Cardiac septum (tissue), 1 donor: ENCODE data around the gene TRIM29. TPM values are rescaled to one million over a fixed set of nuclear protein-coding genes. Genes with fewer than 3 reads are reported as not detected.
A peak's percentile ranks its signal among the peaks of the same experiment; 100 is the strongest.

Source experiments
- DNase-seq: peaks from one replicate; pipeline ENCODE4 v3.0.0-alpha.2; 2020; ENCODE audit warnings: low spot score
- intact Hi-C: fragments of 100-400 bp; cut with DNase I; formaldehyde crosslinking; loops from one replicate; pipeline ENCODE4 v1.14.0; 2022
- total RNA-seq: library from RNA; stranded (reverse); fragmentation: NEBNext Ultra II Directional; extraction: Animal tissue kit (Norgen Biotek cat#: 25700); gene quantifications from one replicate; pipeline ENCODE4 v1.2.1, GENCODE V29; 2021
- donor health status: DM: no; HTN: no; CAD: no.

The TRIM29 gene
- total RNA-seq, 1 donor from 2014 or later = not detected

DNA sequence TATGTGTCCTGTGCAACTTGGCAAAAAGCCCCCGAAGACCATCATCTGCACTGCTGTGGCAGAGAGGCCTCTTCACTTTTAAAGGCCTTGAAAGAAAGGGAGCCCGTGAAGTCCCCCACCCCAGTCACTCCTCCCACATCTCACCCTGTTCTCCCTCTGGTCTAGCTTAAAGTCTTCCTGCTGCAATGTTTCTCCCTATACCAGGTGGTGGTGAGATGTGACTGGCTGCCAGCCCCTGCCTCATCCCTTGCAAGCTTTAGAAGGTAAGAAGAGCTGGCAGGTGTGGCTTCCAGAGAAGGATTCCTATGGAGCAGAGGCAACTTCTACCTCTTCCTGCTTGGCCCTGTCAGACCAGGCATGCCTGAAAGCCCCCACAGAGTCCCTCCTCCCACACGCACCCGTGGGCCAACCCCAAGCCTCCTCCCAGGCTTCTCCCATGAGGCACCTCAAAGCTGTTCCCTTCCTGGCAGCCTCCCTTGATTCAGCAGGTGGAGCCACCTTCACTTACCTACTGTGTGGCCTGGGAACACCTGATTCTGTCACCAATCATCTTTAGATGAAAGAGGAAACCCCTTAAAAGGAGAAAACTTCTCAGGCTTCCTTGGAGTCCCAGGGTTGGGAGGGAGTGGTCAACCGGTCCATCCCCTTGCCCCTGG lies 4.0 kb upstream of the TRIM29 start:
- no peak for DNase-seq
- intact Hi-C loops = no loop called here

DNA sequence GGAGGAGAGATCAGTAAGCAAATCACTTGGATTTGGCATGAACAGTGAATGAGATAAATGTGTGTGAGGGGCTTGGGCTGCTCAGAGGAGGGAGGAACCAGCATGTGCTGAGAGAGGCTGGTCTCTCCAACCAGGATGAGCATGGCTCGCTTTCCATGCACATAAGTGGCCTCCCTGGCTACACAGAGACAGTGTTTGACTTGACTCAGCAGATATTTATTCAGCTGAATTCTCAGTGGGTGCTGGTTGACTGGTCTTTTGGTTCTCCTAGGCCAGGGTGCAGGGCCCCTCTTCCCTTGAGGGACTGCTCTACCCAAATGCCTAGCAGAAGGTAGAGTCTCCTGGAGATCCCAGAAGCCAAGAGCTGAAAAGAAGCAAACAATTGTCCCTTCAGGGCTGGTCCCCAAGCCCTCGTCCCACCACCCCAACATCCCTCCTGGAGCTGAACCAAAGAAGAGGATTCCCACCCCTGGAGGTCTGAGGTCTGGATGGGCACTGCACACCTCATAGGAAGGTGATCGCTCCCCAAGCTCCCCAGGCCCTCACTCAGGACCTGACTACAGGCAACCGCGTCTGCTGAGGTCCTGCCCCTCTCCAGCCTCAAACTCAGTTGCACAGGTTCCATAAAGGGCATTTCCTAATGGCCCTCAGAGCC lies 3.3 kb upstream of the TRIM29 start:
- DNase-seq = peak; percentile 64
- intact Hi-C loops = no loop called here

GRCh38 chr11:120139316-120140069 lies 1.6 kb upstream of the TRIM29 start:
- intact Hi-C loops = no loop called here
- DNase-seq = peak; percentile 46

DNA sequence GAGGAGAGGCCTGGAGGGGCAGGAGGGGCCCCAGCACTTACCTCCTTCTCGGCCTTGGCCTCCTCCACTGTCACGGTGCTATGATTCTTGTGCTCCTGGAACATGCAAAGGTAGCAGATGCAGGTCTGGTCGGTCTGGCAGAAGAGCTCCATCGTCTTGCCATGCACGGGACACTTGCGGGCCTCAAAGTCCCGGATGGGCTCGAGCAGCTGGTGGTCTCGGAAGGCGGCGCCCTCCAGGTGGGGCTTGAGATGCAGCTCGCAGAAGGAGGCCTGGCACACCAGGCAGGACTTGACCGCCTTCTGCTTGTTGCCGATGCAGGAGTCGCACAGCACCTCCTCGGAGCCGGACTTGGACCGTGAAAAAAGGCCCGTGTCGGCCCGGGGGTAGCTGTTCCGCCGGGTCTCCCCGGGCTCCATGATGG lies 714 bp downstream of the TRIM29 start:
- intact Hi-C loops = no loop called here
- peak; percentile 69 for DNase-seq

DNA sequence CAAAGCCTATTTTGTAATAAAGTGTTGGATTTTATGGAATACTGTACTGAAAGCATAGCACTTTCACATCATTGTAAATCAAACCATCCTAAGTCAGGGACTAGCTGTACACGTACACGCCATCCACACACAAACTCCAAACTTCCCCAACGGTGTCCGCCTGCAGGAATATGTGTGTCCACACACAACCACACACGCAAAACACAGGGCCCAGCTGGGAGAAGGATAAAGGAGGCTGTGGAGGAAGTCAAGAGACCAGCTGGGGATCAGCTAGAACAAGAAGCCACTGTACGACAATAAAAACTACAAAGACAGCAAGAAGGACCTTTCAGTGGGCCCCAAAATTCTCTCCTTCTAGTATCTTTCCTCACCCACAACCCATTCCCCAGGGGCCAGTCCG lies 1.6 kb downstream of the TRIM29 start:
- DNase-seq = peak; percentile 10
- intact Hi-C loops = no loop called here

GRCh38 chr11:120135838-120136237 lies 2.1 kb downstream of the TRIM29 start:
- intact Hi-C loops = no loop called here
- peak; percentile 26 for DNase-seq

DNA sequence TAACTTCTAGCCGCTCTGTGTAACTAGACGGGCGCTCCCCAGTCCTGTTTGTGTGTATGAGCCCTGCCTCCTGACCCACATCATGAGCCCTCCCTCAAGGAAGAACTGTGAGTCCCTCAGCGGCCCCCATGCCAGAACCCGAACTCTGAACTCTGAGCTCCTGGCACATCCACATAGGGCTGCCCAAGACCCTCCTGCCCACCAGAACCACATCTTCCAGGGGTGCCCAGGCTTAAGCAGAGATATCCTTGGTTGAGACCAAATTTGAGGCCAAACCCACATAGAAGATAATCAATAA lies 3.0 kb downstream of the TRIM29 start:
- DNase-seq = peak; percentile 33
- intact Hi-C loops = no loop called here

DNA sequence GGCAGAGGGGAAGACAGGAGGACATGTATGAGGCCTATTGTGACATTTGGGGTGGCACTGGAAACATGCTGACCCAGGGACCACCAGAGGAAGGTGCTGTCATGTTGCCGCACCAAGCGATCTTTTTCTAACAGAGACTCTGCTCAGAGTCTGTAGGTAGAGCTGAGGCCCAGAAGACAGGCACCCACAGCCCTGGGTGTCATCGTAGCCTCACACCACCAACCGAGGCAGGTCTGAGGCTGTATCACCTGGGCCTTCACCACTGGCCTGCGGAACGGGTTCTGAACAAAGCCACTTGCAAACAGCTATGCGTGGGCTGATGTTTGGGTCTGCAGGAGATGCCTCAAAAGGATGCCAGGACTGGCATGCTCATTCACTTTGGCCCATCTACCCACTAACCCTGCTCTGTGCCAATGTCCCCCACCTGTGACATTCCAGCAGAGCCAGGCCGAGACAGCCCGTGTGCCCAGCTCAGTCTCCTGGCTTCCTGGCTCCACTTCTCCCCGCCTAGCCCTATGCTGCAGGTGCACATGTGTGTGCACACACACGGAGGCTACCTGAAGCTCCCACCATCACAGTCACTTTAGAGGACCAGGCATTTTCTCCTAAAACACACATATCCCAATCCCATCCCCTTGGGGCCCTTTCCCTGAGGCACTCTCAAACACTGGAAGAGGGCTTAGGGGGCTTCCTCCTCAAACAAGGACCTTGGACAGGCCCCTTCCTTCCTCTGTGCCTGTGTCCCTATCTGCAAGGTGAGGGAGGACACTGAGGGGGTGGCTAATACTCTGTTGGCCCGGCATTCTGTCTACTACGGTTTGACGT lies 3.6 kb downstream of the TRIM29 start:
- peak; percentile 65 for DNase-seq
- intact Hi-C loops = no loop called here

- peak; percentile 62 for DNase-seq
- intact Hi-C loops = no loop called here
Observed at GRCh38 chr11:120133216-120134105, 4.5 kb downstream of the TRIM29 start.

GRCh38 chr11:120132645-120133185 lies 5.2 kb downstream of the TRIM29 start:
- DNase-seq = peak; percentile 36
- intact Hi-C loops = no loop called here

DNA sequence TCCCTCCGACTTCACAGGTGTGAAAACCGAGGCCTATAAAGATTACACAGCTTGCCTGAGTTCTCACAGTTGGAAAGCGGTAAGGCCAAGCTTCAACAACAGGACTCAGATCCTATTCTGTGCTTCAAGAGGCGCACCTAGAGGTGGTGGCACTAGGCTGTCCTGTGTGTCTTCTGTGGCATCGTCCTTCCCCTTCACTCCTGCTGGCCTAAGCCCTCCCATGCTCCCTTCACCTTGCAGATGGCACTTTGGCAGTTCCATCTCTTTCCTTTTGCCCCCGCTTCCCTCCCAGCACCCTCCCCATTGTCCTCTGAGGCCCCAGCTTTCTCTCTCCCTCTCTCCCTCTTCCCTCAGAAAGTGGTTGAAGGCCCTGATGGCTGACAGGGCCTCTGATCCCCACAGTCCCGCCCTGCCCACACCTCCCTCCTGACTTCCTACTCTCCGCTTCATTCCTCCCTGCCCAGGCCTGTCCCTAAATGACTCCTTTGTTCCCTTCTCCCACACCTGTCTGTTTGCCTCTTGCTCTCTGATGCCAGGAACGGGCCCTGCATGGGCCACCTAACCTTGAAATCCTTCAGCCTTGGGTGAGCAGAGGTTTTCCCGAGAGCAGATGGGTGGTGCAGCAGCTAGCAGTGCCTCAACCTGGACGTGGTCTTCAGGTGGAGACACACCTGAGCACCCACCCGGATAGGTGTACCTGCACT lies 5.8 kb downstream of the TRIM29 start:
- intact Hi-C loops = no loop called here
- peak; percentile 62 for DNase-seq

GRCh38 chr11:120130991-120131760 lies 6.7 kb downstream of the TRIM29 start:
- peak; percentile 73 for DNase-seq
- intact Hi-C loops = no loop called here

DNA sequence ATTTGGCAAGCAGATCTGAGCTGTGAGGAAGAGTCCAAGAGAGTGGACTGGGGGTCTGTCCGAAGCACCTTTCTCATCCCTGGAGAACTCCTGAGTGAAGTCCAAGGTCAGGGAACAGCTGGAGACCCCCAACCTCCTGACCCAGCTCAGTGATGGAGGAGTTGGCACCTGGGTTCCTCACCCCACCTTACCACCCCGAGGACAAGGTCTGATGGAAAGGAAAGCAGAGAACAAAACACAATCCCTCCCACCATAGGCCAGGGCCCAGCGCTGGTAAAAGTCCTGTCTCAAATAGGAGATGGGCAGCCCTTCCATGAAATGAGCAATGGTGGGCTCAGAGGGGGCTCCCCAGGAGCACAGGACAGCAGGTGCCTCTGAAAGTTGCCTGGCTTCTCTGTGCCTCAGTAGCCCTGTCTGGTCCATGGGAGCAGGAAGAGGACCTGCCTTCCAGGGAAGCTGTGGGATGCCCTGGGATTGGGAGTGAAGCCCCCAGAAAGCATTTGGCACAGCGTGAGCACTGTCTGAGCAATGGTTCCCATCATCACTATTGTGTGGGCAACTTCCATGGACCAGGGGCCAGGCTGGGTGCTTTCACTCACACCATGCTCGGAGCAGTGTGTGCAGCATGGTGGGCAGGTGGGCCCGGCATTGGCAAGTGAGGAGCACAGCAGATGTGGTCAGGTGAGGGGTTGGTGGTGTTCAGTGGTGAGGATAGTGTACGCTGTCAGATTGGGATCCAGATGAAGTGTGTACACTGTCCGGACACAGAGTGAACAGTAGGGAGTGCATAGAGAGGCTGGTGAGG lies 7.5 kb downstream of the TRIM29 start:
- intact Hi-C loops = no loop called here
- DNase-seq = peak; percentile 72

DNA sequence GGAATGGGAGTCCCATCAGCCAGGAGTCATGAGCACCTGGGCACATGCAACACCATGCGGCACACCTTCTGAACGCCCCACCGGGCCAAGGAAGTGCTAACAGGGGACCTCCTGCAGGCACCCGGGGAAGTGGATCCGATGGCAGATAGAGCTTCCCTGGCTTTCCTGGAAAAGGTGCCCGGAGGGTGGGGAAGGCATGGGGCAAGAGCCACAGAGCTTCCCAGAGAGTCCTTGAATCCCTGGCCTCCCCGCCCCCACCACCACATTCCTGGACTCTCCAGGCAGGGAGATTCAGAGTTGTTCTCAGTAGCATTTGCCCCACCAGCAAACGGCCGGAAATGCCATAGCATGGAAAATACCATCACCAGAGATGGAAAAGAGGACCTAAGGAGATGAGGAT lies 8.3 kb downstream of the TRIM29 start:
- intact Hi-C loops = no loop called here
- peak; percentile 50 for DNase-seq

DNA sequence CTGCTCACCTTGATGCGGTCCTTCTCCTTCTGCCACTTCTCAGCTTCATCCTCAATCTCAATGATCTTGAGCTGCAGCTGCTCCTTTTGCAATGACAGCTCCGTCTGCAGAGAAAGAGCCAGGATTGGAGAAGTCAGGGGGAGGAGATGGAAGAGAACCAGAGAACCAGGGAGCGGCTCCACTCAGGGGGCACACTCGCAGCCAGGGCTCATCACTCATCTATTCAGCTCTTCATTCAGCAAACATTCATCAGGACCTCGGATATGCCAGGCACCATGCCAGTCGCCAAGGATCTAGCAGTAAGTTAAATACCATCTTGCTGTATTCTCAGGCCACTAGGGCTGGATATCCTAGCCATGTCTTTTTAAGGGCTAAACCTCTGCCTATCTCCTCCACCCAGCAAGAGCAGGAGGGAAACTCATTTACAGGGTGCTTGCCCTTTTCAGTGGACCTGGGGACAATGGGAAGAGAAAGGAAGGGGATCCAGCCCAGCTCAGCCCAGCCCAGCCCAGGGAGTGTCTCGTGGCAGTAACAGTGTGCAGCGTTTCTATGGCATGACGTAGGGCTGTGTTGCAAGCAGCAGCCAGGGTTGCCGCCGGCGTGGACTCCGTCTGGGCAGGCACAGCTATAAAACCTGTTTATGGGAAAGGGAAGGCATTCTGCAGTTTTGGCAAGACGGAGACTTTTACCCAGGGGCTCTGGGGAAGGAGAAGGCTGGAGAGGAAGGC lies 9.4 kb downstream of the TRIM29 start:
- peak; percentile 35 for DNase-seq
- intact Hi-C loops = no loop called here

DNA sequence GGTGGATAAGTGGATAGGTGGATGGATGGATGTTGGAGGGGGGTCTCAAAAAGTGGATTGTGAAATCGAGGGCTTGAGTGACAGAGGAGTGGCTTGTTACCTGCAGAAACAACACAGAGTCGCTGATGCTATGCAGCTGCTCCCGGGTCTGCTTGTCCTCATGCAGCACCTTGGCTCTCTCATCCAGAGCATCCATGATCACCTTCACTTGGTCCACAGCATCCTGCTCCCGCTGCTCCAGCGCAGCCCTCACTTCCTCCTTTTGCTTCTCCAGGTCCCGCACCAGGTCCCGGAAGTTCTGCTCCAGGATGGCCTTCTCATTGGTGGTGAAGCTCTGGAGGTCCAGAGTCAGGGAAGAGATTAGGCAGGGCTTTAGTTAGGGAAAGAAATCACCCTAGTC lies 10.7 kb downstream of the TRIM29 start:
- no peak for DNase-seq
- intact Hi-C loops = no loop called here
